HepG2 (cell line): ENCODE measurements around the gene CTTNBP2NL. TPM values are rescaled to one million over a fixed set of nuclear protein-coding genes. Genes with fewer than 3 reads are reported as not detected.

Experiments
- GABPA ChIP-seq, 2 experiments: IDR thresholded peaks; 2 replicates each; pipeline ENCODE4 v1.6.1; 2011 to 2016; ENCODE audit warnings: low read depth in 2 of 2, low read length in 1 of 2, missing biosample characterization in 1 of 2, missing genetic modification characterization in 1 of 2
- GTF3A ChIP-seq: sonication (generic); formaldehyde crosslinking; conservative IDR thresholded peaks from 2 replicates; pipeline ENCODE4 v1.4.0; 2020; ENCODE audit warnings: mild to moderate bottlenecking, missing genetic modification reagents
- KDM1A ChIP-seq: IDR thresholded peaks from 2 replicates; pipeline ENCODE4 v1.6.1; 2016; ENCODE audit warnings: missing compliant biosample characterization
- KLF11 ChIP-seq: IDR thresholded peaks from 2 replicates; pipeline ENCODE4 v1.6.1; 2016; ENCODE audit warnings: missing compliant biosample characterization
- MNT ChIP-seq: fragments of 450-650 bp; IDR thresholded peaks from 2 replicates; pipeline ENCODE4 v1.6.1; 2016
- POLR2G ChIP-seq: fragments of 200-400 bp; formaldehyde crosslinking; IDR thresholded peaks from 2 replicates; pipeline ENCODE4 v1.6.1; 2018; ENCODE audit warnings: mild to moderate bottlenecking, low read depth, low read length, moderate library complexity
- PRDM15 ChIP-seq: sonication (generic); formaldehyde crosslinking; IDR thresholded peaks from 2 replicates; pipeline ENCODE4 v1.4.0; 2020; ENCODE audit warnings: missing genetic modification reagents
- PTBP1 ChIP-seq: fragments of 200-400 bp; formaldehyde crosslinking; IDR thresholded peaks from 2 replicates; pipeline ENCODE4 v1.6.1; 2018; ENCODE audit warnings: low read length, low read depth; ENCODE audit not compliant: poor library complexity, severe bottlenecking
- SSRP1 ChIP-seq: IDR thresholded peaks from 2 replicates; pipeline ENCODE4 v1.6.1; 2016; ENCODE audit warnings: control low read depth
- TIGD3 ChIP-seq: sonication (generic); formaldehyde crosslinking; IDR thresholded peaks from 2 replicates; pipeline ENCODE4 v1.5.1; 2020; ENCODE audit warnings: mild to moderate bottlenecking, missing genetic modification reagents, borderline replicate concordance
- TOPORS ChIP-seq: sonication (generic); formaldehyde crosslinking; IDR thresholded peaks from 2 replicates; pipeline ENCODE4 v1.8.0; 2023; ENCODE audit warnings: mild to moderate bottlenecking, missing genetic modification reagents
- ZNF256 ChIP-seq: sonication (generic); formaldehyde crosslinking; conservative IDR thresholded peaks from 2 replicates; pipeline ENCODE4 v1.4.0; 2020; ENCODE audit warnings: missing genetic modification reagents
- ZNF276 ChIP-seq: sonication (generic); formaldehyde crosslinking; IDR thresholded peaks from 2 replicates; pipeline ENCODE4 v1.4.0; 2020; ENCODE audit warnings: mild to moderate bottlenecking, low read depth, missing genetic modification reagents
- ZNF430 ChIP-seq: sonication (generic); formaldehyde crosslinking; IDR thresholded peaks from 2 replicates; pipeline ENCODE4 v1.9.0; 2021; ENCODE audit warnings: mild to moderate bottlenecking, missing genetic modification reagents
- ZNF432 ChIP-seq: sonication (generic); formaldehyde crosslinking; IDR thresholded peaks from 2 replicates; pipeline ENCODE4 v1.5.0; 2020; ENCODE audit warnings: missing genetic modification reagents, mild to moderate bottlenecking, borderline replicate concordance
- ZNF550 ChIP-seq: sonication (generic); formaldehyde crosslinking; IDR thresholded peaks from 2 replicates; pipeline ENCODE4 v1.4.0; 2020; ENCODE audit warnings: mild to moderate bottlenecking, missing genetic modification reagents, borderline replicate concordance
- ZNF614 ChIP-seq: IDR thresholded peaks from 2 replicates; pipeline ENCODE4 v1.6.1; 2018; ENCODE audit warnings: missing biosample characterization, missing genetic modification reagents, inconsistent platforms, borderline replicate concordance
- ZNF770 ChIP-seq: sonication (generic); formaldehyde crosslinking; IDR thresholded peaks from 2 replicates; pipeline ENCODE4 v1.5.0; 2020; ENCODE audit warnings: mild to moderate bottlenecking, missing genetic modification reagents
- polyA plus RNA-seq, 8 experiments: library from polyadenylated mRNA; depleted of rRNA in 3 of 8; stranded (reverse) in 7 of 8; unstranded in 1 of 8; fragments of >200 nt; fragmentation: Illumina TruSeq in 4 of 8; extraction: Trizol in 4 of 8; gene quantifications; 2 replicates each; pipeline versions ENCODE4 v1.2.1 to v1.2.3, GENCODE V29; 2011 to 2016; ENCODE audit warnings: low read depth in 4 of 8, missing spikeins in 1 of 8, mixed read lengths in 1 of 8; ENCODE audit not compliant: insufficient read depth in 1 of 8
- total RNA-seq, 5 experiments: library from RNA; depleted of rRNA; stranded (reverse); fragments of >200 nt; fragmentation: Illumina TruSeq; extraction: Trizol; gene quantifications; 2 replicates each; pipeline ENCODE4 v1.2.3, GENCODE V29; 2016; ENCODE audit warnings: low read depth in 1 of 5

CTTNBP2NL gene
- total and polyA plus RNA-seq, 2 of the 13 experiments (the other 11 are each of a cell fraction or from before 2014, with no cell fraction given) = 2.1 to 4.1 TPM

GRCh38 chr1:112369392-112370285, 26.4 kb upstream of the CTTNBP2NL start (continued):
- TF ChIP-seq MNT (no peak), ZNF550 (CRISPR knock-in tag) (no peak), GABPA (IDR thresholded peaks at IDR 0.05; ENCODE audit: low read depth, low read length) (no peak), GABPA (CRISPR knock-in tag; IDR thresholded peaks at IDR 0.05; ENCODE audit: low read depth) (no peak), KLF11 (CRISPR knock-in tag) (no peak), TIGD3 (CRISPR knock-in tag) (no peak), ZNF430 (CRISPR knock-in tag) (no peak), SSRP1 (no peak), ZNF614 (CRISPR knock-in tag) (no peak), ZNF276 (CRISPR knock-in tag) (no peak), ZNF256 (CRISPR knock-in tag) (no peak), ZNF432 (CRISPR knock-in tag) (no peak), ZNF770 (CRISPR knock-in tag) (no peak), GTF3A (CRISPR knock-in tag) (no peak), PRDM15 (CRISPR knock-in tag) (no peak), KDM1A (CRISPR knock-in tag) (no peak), POLR2G (no peak), TOPORS (CRISPR knock-in tag) (no peak), PTBP1 (no peak)
